ENCODE results near the gene AP4B1. TPM values are rescaled to one million over a fixed set of nuclear protein-coding genes. Genes with fewer than 3 reads are reported as not detected.

Gene AP4B1
- total and polyA plus RNA-seq, 2 of the 13 experiments (the other 11 are each of a cell fraction or from before 2014, with no cell fraction given), result 8.5 to 12.0 TPM

DNA sequence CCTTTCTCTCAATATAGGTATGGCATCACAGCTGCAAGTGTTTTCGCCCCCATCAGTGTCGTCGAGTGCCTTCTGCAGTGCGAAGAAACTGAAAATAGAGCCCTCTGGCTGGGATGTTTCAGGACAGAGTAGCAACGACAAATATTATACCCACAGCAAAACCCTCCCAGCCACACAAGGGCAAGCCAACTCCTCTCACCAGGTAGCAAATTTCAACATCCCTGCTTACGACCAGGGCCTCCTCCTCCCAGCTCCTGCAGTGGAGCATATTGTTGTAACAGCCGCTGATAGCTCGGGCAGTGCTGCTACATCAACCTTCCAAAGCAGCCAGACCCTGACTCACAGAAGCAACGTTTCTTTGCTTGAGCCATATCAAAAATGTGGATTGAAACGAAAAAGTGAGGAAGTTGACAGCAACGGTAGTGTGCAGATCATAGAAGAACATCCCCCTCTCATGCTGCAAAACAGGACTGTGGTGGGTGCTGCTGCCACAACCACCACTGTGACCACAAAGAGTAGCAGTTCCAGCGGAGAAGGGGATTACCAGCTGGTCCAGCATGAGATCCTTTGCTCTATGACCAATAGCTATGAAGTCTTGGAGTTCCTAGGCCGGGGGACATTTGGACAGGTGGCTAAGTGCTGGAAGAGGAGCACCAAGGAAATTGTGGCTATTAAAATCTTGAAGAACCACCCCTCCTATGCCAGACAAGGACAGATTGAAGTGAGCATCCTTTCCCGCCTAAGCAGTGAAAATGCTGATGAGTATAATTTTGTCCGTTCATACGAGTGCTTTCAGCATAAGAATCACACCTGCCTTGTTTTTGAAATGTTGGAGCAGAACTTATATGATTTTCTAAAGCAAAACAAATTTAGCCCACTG is 36.0 kb upstream of the AP4B1 start:
- FAIRE-seq, result no peak
- CTCF ChIA-PET (ENCODE audit: low intra/inter-chr PET ratio, low total read pairs), result no interaction called here

DNA sequence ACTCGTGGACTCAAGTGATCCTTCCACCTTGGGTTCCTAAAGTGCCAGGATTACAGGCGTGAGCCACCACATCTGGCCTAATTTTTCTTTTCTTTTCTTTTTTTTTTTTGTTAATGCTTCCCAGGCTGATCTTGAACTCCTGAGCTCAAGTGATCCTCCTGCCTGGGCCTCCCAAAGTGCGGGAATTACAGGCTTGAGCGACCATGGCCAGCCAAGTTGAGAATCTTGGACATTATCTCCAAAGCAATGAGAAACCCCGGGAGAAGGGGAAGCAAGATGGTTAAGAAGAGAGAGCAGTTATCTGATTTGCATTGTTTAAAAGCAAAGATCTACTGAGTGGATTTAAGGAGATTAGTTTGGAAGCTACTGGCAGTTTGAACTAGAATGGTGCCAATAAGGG is 33.6 kb upstream of the AP4B1 start:
- H3K4me2 ChIP-seq (ENCODE audit: low read depth, low read length), result no peak overlapping the region
- ChIA-PET CTCF (ENCODE audit: low intra/inter-chr PET ratio, low total read pairs) (no interaction called here), POLR2A (interaction anchor here (3.2 kb wide), 1 partner anchor 9 kb away, joined by 10 read pairs; the partner anchor contains the start of gene HIPK1)
- in situ Hi-C loops (cut with HindIII; ENCODE audit: extremely low pct_ligation_motif_present, low pct_unique_long_range_greater_than_20kb), result no loop called here
- peaks cover 84% of the 10 kb centered on the region for H3K79me2 ChIP-seq (ENCODE audit: insufficient read depth, low read length)
- no peak overlapping the region for H2AFZ ChIP-seq (ENCODE audit: low read length)
- no peaks in the 10 kb centered on the region for H3K9me3 ChIP-seq (ENCODE audit: low read length)
- H3K36me3 ChIP-seq (replicated peaks in 1 of 2; ENCODE audit: control insufficient read depth in 1 of 2, insufficient read depth in 2 of 2, low read length in 2 of 2), result peaks cover 7 to 22% of the 10 kb centered on the region in 2 experiments; a peak in 4 of 5 replicates
- TF ChIP-seq, protein P1, sequence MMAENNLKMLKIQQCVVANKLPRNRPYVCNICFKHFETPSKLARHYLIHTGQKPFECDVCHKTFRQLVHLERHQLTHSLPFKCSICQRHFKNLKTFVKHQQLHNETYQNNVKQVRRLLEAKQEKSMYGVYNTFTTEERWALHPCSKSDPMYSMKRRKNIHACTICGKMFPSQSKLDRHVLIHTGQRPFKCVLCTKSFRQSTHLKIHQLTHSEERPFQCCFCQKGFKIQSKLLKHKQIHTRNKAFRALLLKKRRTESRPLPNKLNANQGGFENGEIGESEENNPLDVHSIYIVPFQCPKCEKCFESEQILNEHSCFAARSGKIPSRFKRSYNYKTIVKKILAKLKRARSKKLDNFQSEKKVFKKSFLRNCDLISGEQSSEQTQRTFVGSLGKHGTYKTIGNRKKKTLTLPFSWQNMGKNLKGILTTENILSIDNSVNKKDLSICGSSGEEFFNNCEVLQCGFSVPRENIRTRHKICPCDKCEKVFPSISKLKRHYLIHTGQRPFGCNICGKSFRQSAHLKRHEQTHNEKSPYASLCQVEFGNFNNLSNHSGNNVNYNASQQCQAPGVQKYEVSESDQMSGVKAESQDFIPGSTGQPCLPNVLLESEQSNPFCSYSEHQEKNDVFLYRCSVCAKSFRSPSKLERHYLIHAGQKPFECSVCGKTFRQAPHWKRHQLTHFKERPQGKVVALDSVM (CRISPR knock-in tag; IDR thresholded peaks at IDR 0.05), result 0 out of 2 replicates have a peak, but pooled peaks have one; percentile 30
- TF ChIP-seq ZNF776 (CRISPR knock-in tag; IDR thresholded peaks at IDR 0.05), result no peak
- TF ChIP-seq ZSCAN29 (CRISPR knock-in tag; conservative IDR thresholded peaks at IDR 0.05), result no peak
- H3K4me3 ChIP-seq (replicated peaks in 1 of 3; ENCODE audit: insufficient read depth in 1 of 3, low read depth in 2 of 3, low read length in 3 of 3), result no peak overlapping the region
- ATAC-seq, result no peak
- DNase-seq (ENCODE audit: low spot score), result no peak
- no TSS peak for BruUV-seq (replicated peaks)
- peaks cover 11% of the 10 kb centered on the region for H4K20me1 ChIP-seq (ENCODE audit: insufficient read depth, low read length)
- intact Hi-C loops (cut with micrococcal nuclease; ENCODE audit: unreplicated experiment), result no loop called here
- no peaks in the 10 kb centered on the region for H3K27me3 ChIP-seq (ENCODE audit: control insufficient read depth in 1 of 2, insufficient read depth in 2 of 2, low read length in 2 of 2)
- no peak overlapping the region for H3K9ac ChIP-seq (ENCODE audit: insufficient read depth, low read depth, low read length)
- FAIRE-seq, result no peak
- H3K4me1 ChIP-seq (ENCODE audit: insufficient read depth, low read length), result peaks cover 35% of the 10 kb centered on the region
- 76% methylated on average over 5 of the region's 5 CpGs for WGBS (ENCODE audit: low lambda C conversion rate)
- no peak overlapping the region for H3K27ac ChIP-seq (ENCODE audit: extremely low read length, insufficient read depth, low read length)

More for the DNA sequence above, 36.0 kb upstream of the AP4B1 start:
- Histone ChIP-seq H2AFZ (ENCODE audit: low read length) (no peak overlapping the region), H3K36me3 (replicated peaks in 1 of 2; ENCODE audit: control insufficient read depth in 1 of 2, insufficient read depth in 2 of 2, low read length in 2 of 2) (peaks cover 9 to 24% of the 10 kb centered on the region in 2 experiments; a peak in 4 of 5 replicates), H3K4me2 (ENCODE audit: low read depth, low read length) (no peak overlapping the region), H3K4me3 (replicated peaks in 1 of 3; ENCODE audit: insufficient read depth in 1 of 3, low read depth in 2 of 3, low read length in 3 of 3) (no peak overlapping the region), H3K27me3 (ENCODE audit: control insufficient read depth in 1 of 2, insufficient read depth in 2 of 2, low read length in 2 of 2) (no peaks in the 10 kb centered on the region), H3K9me3 (ENCODE audit: low read length) (no peaks in the 10 kb centered on the region), H4K20me1 (ENCODE audit: insufficient read depth, low read length) (peaks cover 7% of the 10 kb centered on the region; the same call in 1 of the 2 replicates), H3K9ac (ENCODE audit: insufficient read depth, low read depth, low read length) (no peak overlapping the region), H3K79me2 (ENCODE audit: insufficient read depth, low read length) (peaks cover 77% of the 10 kb centered on the region), H3K4me1 (ENCODE audit: insufficient read depth, low read length) (peaks cover 33% of the 10 kb centered on the region), H3K27ac (ENCODE audit: extremely low read length, insufficient read depth, low read length) (no peak overlapping the region)
- DNase-seq (ENCODE audit: low spot score) (no peak), ATAC-seq (no peak)
- POLR2A ChIA-PET, result interaction anchor here (3.2 kb wide), 1 partner anchor 11 kb away, joined by 10 read pairs; the partner anchor contains the start of gene HIPK1
- intact Hi-C loops (cut with micrococcal nuclease; ENCODE audit: unreplicated experiment) (no loop called here), in situ Hi-C loops (cut with HindIII; ENCODE audit: extremely low pct_ligation_motif_present, low pct_unique_long_range_greater_than_20kb) (no loop called here)
- TSS peak; percentile 41 for BruUV-seq (replicated peaks)
- TF ChIP-seq ZNF253 (CRISPR knock-in tag; IDR thresholded peaks at IDR 0.05; ENCODE audit: borderline replicate concordance) (no peak), MAFK (conservative IDR thresholded peaks at IDR 0.05 in 1 of 2, IDR thresholded peaks at IDR 0.05 in 1 of 2; ENCODE audit: low read length in 2 of 2) (peak; percentile 44 to 66; a peak in 3 of 4 replicates), MAFF (IDR thresholded peaks at IDR 0.05; ENCODE audit: low read depth, low read length) (peak; percentile 52; the same call in 1 of the 2 replicates)
- WGBS (ENCODE audit: low lambda C conversion rate), result 96% methylated on average over 16 of the region's 16 CpGs

Data from HepG2 (cell line).